Right renal cortex interstitium (tissue), 3 donors: ENCODE data around the gene TENM3. TPM values are rescaled to one million over a fixed set of nuclear protein-coding genes. Genes with fewer than 3 reads are reported as not detected.
"Not testable (repeated sequence)": the region's sequence is repeated elsewhere in the genome, so short reads cannot be mapped to it uniquely, and the experiment has no call there.

ENCODE experiments used
- DNase-seq, 3 donors: peaks; one replicate each; pipeline ENCODE4 v3.0.0-alpha.2; 2013; ENCODE audit warnings: low read depth in 3 of 3, low spot score in 2 of 3
- polyA plus RNA-seq, 3 donors: library from polyadenylated mRNA; unstranded; fragments of 120-200 nt; gene quantifications; one replicate each; pipeline ENCODE4 v1.2.1, GENCODE V29; 2013; ENCODE audit not compliant: insufficient read length in 3 of 3

TENM3 gene
- polyA plus RNA-seq, 3 donors: 16.0 to 18.1 (median 17.7) TPM

DNA sequence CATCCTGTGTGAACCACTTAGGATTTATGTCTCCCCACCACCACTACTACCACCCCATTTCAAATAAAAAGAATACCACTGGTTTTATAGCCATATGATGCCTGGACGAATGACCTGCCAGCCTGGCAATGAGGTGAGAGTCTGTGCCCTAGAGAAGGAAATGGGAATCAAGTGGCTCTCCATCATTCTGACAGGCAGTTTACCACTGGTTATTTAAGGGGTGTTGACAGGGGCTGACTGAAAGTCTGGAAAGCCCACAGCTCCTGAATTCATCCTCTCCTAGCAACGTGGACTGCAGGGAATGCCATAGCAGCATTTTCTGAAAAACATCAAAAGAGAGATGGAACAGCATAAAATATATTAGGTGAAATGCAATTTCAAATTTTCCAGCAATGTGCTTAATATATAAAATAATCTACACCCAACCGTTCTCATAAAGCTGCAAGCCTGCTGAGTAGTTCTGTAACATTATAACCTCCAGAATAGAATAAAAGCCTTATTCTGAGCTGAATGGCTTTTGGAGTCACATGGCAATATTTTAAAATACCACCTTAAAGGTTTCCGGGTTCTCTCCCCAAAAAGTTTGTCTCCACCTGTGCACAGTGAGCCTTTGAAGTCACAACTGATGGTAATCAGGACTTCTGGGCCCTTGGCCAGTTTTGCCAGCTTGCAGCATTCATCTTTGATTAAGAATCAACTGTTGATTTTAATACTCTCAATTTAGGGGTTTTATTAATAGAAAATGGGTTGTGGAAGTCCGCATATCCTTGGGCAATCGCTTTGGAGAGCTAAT, 552.4 kb downstream of the TENM3 start:
- DNase-seq: no peak

DNA sequence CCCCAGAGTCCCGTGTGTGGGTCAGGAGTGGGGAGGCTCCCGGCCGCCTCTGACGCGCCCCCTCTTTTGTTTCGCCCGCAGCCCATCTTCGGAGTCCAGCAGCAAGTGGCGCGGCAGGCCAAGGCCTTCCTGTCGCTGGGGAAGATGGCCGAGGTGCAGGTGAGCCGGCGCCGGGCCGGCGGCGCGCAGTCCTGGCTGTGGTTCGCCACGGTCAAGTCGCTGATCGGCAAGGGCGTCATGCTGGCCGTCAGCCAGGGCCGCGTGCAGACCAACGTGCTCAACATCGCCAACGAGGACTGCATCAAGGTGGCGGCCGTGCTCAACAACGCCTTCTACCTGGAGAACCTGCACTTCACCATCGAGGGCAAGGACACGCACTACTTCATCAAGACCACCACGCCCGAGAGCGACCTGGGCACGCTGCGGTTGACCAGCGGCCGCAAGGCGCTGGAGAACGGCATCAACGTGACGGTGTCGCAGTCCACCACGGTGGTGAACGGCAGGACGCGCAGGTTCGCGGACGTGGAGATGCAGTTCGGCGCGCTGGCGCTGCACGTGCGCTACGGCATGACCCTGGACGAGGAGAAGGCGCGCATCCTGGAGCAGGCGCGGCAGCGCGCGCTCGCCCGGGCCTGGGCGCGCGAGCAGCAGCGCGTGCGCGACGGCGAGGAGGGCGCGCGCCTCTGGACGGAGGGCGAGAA, 556.5 kb downstream of the TENM3 start:
- DNase-seq: no peak

DNA sequence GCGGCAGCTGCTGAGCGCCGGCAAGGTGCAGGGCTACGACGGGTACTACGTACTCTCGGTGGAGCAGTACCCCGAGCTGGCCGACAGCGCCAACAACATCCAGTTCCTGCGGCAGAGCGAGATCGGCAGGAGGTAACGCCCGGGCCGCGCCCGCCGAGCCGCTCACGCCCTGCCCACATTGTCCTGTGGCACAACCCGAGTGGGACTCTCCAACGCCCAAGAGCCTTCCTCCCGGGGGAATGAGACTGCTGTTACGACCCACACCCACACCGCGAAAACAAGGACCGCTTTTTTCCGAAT, 557.0 kb downstream of the TENM3 start:
- DNase-seq: no peak

GRCh38 chr4:182801636-182802035, 558.4 kb downstream of the TENM3 start:
- DNase-seq: no peak

DNA sequence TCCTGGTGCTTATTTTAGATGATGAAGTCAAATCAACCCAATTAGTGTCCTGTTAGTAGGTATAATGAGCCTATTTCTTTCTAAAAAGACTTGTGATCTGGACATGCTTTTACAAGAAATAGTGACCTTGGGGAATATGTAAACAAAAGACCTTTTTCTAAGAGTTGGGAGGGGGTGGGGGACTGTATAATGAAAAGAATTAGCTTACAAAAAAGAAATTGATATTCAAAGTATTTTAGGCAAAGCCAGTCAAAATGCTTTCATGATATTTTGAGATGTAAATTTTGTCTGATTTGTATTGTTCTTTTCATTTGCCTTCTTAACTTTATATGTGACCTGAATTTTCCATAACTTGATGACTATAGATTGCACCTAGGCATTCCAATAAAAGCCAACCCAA, 559.4 kb downstream of the TENM3 start:
- DNase-seq: no peak

- no peak for DNase-seq
These were observed 560.0 kb downstream of the TENM3 start for GRCh38 chr4:182803235-182803634.

DNA sequence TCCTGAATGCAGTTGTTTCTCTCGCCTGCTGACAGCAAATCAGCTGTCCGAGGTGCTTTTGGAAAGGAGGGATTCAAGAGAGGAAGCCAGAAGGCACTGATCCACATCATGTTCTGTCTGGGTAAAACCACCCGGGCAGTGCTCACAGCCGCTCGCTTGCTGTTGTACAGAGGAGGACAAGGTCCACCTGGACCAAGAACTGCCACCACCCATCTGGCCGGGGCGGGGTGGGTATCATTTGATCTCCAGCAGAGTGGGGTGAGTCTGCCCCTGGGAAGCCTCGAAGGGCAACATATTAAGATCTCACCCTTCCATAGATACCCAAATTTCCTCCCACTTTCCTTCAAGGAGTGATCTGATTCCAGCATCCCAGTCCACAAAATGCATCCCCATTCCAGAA, 560.9 kb downstream of the TENM3 start:
- no peak for DNase-seq

DNA sequence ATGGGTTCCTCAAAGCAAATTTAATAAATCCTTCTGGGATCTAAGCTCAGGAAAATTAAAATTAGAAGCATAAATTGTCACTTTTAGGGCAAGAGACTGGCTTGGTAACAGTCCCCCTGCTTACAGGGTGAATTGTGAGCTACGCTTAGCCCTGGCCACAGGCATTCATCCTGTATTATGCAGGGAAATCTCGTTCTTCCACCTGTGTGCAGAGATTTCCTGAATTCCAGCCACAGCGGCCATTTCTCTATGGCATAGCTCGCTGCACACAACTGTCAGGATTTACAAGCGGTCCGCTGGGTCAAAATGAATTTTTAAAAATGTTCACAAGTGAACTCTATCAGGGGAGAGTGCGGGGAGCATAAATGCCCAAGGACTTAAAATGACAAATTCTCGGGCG, 562.1 kb downstream of the TENM3 start:
- DNase-seq: no peak

GRCh38 chr4:182805750-182806149, 562.5 kb downstream of the TENM3 start:
- no peak for DNase-seq

DNA sequence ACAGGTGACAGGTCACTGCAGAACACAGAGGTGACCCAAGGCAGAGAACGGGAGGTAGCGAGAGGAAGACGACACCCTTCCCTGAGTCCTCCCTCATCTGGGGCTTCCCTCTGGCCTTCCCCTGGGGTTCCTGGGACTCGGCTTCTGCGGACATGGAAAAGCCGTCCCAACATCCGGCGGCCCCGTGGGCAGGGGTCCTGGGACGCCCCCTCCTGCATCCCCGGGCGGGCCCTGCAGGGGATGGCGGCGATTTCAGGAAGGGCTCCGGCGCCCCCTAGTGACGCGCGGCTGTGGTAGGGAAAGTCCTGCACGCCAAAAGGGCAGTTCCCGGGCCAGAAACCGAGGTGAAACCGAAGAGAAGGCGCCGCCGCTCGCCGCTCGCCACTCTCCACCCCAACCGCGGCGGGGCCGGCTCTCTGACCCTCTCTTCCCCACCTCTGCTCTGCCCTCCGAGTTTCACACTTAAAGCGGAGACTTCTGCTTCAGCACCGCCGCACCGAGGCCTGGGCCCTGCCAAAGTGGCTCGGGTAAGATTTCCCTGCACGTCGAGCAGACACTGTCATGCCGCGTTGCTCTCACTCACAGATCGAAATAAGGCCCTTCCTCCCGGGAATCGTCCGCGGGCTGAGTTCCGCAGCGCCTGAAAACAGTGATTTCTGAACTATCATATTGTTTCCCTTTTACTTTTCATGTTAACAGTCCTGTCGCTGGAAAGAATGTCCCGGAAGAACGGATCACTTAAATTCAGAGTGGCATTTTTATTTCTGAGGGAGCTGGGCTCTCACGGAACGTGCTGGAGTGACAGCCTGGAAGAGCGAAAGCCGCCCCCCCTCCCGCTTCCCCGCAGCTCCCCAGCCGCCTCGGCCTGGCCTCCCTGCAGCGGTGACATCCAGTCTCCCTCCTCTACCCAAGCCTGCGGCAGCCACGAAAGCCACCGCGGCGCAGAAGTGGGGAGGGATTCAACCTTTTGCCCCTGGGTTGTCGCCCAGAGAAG, 563.4 kb downstream of the TENM3 start:
- peak; percentile 57 to 71 (median 67) for DNase-seq

DNA sequence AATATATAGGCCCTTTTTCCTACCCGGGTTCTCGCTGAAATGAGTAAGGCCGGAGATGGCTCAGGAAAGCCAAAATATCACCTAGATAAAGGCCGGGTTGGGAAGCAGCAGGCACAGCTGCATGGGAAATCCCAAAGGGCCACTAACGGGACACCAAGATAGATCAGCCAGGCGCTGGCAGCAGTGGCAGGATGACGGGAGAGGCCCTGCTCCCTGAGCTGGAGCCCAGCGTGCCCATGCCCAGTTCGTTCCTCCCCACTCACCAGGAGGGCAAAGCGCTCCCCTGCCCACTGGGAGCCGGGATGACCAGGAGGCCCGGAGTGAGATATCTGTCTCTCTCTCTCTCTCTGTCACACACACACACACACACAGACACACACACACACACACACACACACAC, 564.1 kb downstream of the TENM3 start:
- DNase-seq: no peak

GRCh38 chr4:182807767-182808548, 564.8 kb downstream of the TENM3 start:
- DNase-seq: no peak

DNA sequence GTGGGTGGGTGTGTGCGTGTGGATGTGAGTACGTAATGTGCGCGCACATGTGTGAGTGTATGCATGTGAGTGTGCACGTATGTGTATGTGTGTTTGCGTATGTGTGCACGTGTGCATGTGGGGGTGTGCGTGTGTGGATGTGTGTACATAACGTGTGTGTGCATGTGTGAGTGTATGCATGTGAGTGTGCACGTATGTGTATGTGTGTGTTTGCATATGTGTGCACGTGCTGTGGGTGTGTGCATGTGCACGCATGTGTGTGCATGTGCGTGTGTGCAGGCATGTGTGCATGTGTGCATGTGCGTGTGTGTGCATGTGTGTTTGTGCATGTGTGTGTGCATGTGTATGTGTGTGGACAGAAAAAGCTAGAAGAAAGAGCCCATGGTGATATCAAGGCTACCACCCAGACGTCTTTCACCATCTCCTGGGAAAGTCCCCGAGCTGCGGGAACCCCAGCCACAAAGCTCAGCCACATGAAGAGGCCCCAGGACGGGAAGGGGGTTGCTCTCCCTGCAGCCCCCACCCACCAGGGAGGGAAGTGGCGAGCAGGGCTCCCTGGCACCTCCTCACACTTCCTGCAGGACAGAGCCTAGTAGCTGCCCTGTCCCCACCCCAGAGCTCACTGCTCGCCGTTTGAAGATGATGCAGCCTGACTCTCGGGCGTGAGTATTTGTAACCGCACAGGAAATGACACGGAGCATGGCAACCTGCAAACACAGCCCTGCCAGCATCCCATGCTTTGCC, 565.6 kb downstream of the TENM3 start:
- no peak for DNase-seq

- no peak for DNase-seq
These were observed 566.4 kb downstream of the TENM3 start for GRCh38 chr4:182809417-182810102.

- DNase-seq: no peak
These were observed 567.0 kb downstream of the TENM3 start for GRCh38 chr4:182810103-182810615.

DNA sequence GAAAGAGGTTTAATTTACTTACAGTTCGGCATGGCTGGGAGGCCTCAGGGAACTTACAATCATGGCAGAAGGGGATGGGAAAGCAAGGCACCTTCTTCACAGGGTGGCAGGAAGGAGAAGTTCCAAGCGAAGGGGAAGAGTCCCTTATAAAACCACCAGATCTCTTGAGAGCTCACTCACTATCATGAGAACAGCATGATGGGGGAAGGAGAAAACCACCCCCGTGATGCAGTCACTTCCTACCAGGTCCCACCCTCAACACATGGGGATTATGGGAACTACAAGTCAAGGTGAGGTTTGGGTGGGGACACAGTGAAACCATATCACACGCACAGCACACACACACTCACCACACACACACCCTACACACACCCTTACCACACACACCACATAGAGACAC, 569.7 kb downstream of the TENM3 start:
- no peak for DNase-seq

GRCh38 chr4:182814065-182814464, 570.9 kb downstream of the TENM3 start:
- not testable (repeated sequence) for DNase-seq

- DNase-seq: no peak
These were observed 575.9 kb downstream of the TENM3 start for GRCh38 chr4:182818926-182819730.
